PFSK-1 (cell line): ENCODE results near the gene SLC6A12.

Experiments
- FOXP2 ChIP-seq: optimal IDR thresholded peaks from 2 replicates; pipeline ENCODE3; 2011; ENCODE audit warnings: borderline replicate concordance, control low read depth, inconsistent platforms; ENCODE audit not compliant: insufficient read depth; ENCODE audit errors: extremely low read length, extremely low read depth
- POLR2AphosphoS5 ChIP-seq: IDR thresholded peaks from 2 replicates; pipeline ENCODE4 v1.6.1; 2012; ENCODE audit warnings: low read depth, mild to moderate bottlenecking, control low read depth, low read length, moderate library complexity
- REST ChIP-seq, 2 experiments: IDR thresholded peaks; 2 replicates each; pipeline versions ENCODE4 v1.6.1 to v1.8.0; 2011 to 2012; ENCODE audit warnings: low read depth in 2 of 2, low read length in 2 of 2, control low read depth in 1 of 2, inconsistent platforms in 1 of 2, mild to moderate bottlenecking in 1 of 2, moderate library complexity in 1 of 2; ENCODE audit not compliant: insufficient read depth in 1 of 2
- SIN3A ChIP-seq: IDR thresholded peaks from 2 replicates; pipeline ENCODE4 v1.6.1; 2012; ENCODE audit warnings: mild to moderate bottlenecking, low read length, moderate library complexity, borderline replicate concordance; ENCODE audit not compliant: insufficient read depth
- TAF1 ChIP-seq: IDR thresholded peaks from 2 replicates; pipeline ENCODE4 v1.6.1; 2012; ENCODE audit warnings: low read length, control low read depth, borderline replicate concordance; ENCODE audit not compliant: insufficient read depth

Gene SLC6A12

GRCh38 chr12:178829-179109, 35.2 kb downstream of the SLC6A12 start:
- no peak for TF ChIP-seq POLR2AphosphoS5
- no peak for TF ChIP-seq TAF1
- no peak for TF ChIP-seq SIN3A
- TF ChIP-seq REST (IDR thresholded peaks at IDR 0.05; ENCODE audit: insufficient read depth in 1 of 2, low read depth in 2 of 2, low read length in 2 of 2): no peak
- no peak for TF ChIP-seq FOXP2

GRCh38 chr12:177980-178828, 35.8 kb downstream of the SLC6A12 start:
- no peak for TF ChIP-seq FOXP2
- no peak for TF ChIP-seq POLR2AphosphoS5
- no peak for TF ChIP-seq SIN3A
- TF ChIP-seq TAF1: no peak
- TF ChIP-seq REST (IDR thresholded peaks at IDR 0.05; ENCODE audit: insufficient read depth in 1 of 2, low read depth in 2 of 2, low read length in 2 of 2): no peak

GRCh38 chr12:177336-177979, 36.5 kb downstream of the SLC6A12 start:
- TF ChIP-seq POLR2AphosphoS5 (no peak), SIN3A (no peak), FOXP2 (no peak), REST (IDR thresholded peaks at IDR 0.05; ENCODE audit: insufficient read depth in 1 of 2, low read depth in 2 of 2, low read length in 2 of 2) (no peak), TAF1 (no peak)

- no peak for TF ChIP-seq SIN3A
- no peak for TF ChIP-seq FOXP2
- TF ChIP-seq REST (IDR thresholded peaks at IDR 0.05; ENCODE audit: insufficient read depth in 1 of 2, low read depth in 2 of 2, low read length in 2 of 2): no peak
- TF ChIP-seq POLR2AphosphoS5: no peak
- TF ChIP-seq TAF1: no peak
Observed at GRCh38 chr12:176321-177181, 37.4 kb downstream of the SLC6A12 start.
